GM18499 (cell line): ENCODE results near the gene CAMK2D.

Experiments
- ATAC-seq: cut with Tn5 transposase; IDR thresholded peaks from one replicate; pipeline ENCODE4 v1.9.1; 2021; ENCODE audit warnings: moderate number of reproducible peaks; ENCODE audit not compliant: insufficient read depth, unreplicated experiment

CAMK2D gene

GRCh38 chr4:113499166-113499565 lies 262.4 kb downstream of the CAMK2D start:
- ATAC-seq, result no peak

GRCh38 chr4:113497154-113497884 lies 264.2 kb downstream of the CAMK2D start:
- no peak for ATAC-seq

- ATAC-seq, result no peak
These were observed 264.8 kb downstream of the CAMK2D start for GRCh38 chr4:113496698-113497097.

GRCh38 chr4:113495790-113496189 lies 265.7 kb downstream of the CAMK2D start:
- no peak for ATAC-seq

GRCh38 chr4:113483131-113483530 lies 278.4 kb downstream of the CAMK2D start:
- ATAC-seq, result no peak

- ATAC-seq, result no peak
These were observed 279.2 kb downstream of the CAMK2D start for GRCh38 chr4:113482325-113482724.

- no peak for ATAC-seq
These were observed 279.7 kb downstream of the CAMK2D start for GRCh38 chr4:113481820-113482219.

GRCh38 chr4:113480109-113480508 lies 281.4 kb downstream of the CAMK2D start:
- ATAC-seq, result no peak

GRCh38 chr4:113478032-113478431 lies 283.5 kb downstream of the CAMK2D start:
- no peak for ATAC-seq

GRCh38 chr4:113476800-113477199 lies 284.7 kb downstream of the CAMK2D start:
- ATAC-seq, result no peak

GRCh38 chr4:113474017-113474416 lies 287.5 kb downstream of the CAMK2D start:
- no peak for ATAC-seq

- ATAC-seq, result no peak
These were observed 288.7 kb downstream of the CAMK2D start for GRCh38 chr4:113472864-113473263.

- no peak for ATAC-seq
These were observed 290.2 kb downstream of the CAMK2D start for GRCh38 chr4:113471146-113471860.

GRCh38 chr4:113469926-113470325 lies 291.6 kb downstream of the CAMK2D start:
- no peak for ATAC-seq

GRCh38 chr4:113469023-113469390 lies 292.5 kb downstream of the CAMK2D start:
- no peak for ATAC-seq

GRCh38 chr4:113468165-113469022 lies 293.1 kb downstream of the CAMK2D start:
- ATAC-seq, result no peak

GRCh38 chr4:113467581-113467980 lies 294.0 kb downstream of the CAMK2D start:
- no peak for ATAC-seq

GRCh38 chr4:113462286-113462685 lies 299.3 kb downstream of the CAMK2D start:
- no peak for ATAC-seq

- ATAC-seq, result no peak
These were observed 300.3 kb downstream of the CAMK2D start for GRCh38 chr4:113461281-113461680.

GRCh38 chr4:113457886-113458285 lies 303.7 kb downstream of the CAMK2D start:
- ATAC-seq, result no peak

- ATAC-seq, result no peak
These were observed 304.4 kb downstream of the CAMK2D start for GRCh38 chr4:113457121-113457520.
